H9 (cell line): ENCODE measurements around the gene DIAPH3. TPM values are rescaled to one million over a fixed set of nuclear protein-coding genes. Genes with fewer than 3 reads are reported as not detected.

Source experiments
- DNase-seq: peaks from one replicate; pipeline ENCODE4 v3.0.0-alpha.2; 2017
- H2AFZ ChIP-seq: one replicate; pipeline ENCODE4 v1.6.1; 2013; ENCODE audit warnings: mild to moderate bottlenecking, low read length, control low read depth, moderate library complexity
- H2AK5ac ChIP-seq: 2 replicates; pipeline ENCODE4 v1.6.1; 2013; ENCODE audit warnings: low read length, control low read depth, mixed read lengths; ENCODE audit not compliant: insufficient read length
- H2BK120ac ChIP-seq: one replicate; pipeline ENCODE4 v1.6.1; 2013; ENCODE audit warnings: low read depth, mild to moderate bottlenecking, low read length, control low read depth, inconsistent platforms; ENCODE audit not compliant: poor library complexity, severe bottlenecking
- H2BK12ac ChIP-seq: 2 replicates; pipeline ENCODE4 v1.6.1; 2013; ENCODE audit warnings: low read length, control low read depth, mixed read lengths, low read depth; ENCODE audit not compliant: insufficient read length
- H2BK15ac ChIP-seq: 2 replicates; pipeline ENCODE4 v1.6.1; 2013; ENCODE audit warnings: low read depth, low read length, control low read depth
- H2BK20ac ChIP-seq: one replicate; pipeline ENCODE4 v1.6.1; 2013; ENCODE audit warnings: low read depth, mild to moderate bottlenecking, low read length, control low read depth, inconsistent platforms; ENCODE audit not compliant: poor library complexity, severe bottlenecking
- H2BK5ac ChIP-seq: 2 replicates; pipeline ENCODE4 v1.6.1; 2013; ENCODE audit warnings: low read length, control low read depth, mixed read lengths; ENCODE audit not compliant: insufficient read length
- H3K14ac ChIP-seq: 2 replicates; pipeline ENCODE4 v1.6.1; 2013; ENCODE audit warnings: low read length, control low read depth; ENCODE audit not compliant: insufficient read depth
- H3K18ac ChIP-seq: 2 replicates; pipeline ENCODE4 v1.6.1; 2013; ENCODE audit warnings: low read depth, mild to moderate bottlenecking, mixed read lengths, low read length, control low read depth; ENCODE audit not compliant: insufficient read length
- H3K23ac ChIP-seq: 2 replicates; pipeline ENCODE4 v1.6.1; 2013; ENCODE audit warnings: low read length, control low read depth, mixed read lengths, low read depth; ENCODE audit not compliant: insufficient read length
- H3K23me2 ChIP-seq: 2 replicates; pipeline ENCODE4 v1.6.1; 2013; ENCODE audit warnings: low read depth, mild to moderate bottlenecking, mixed read lengths, low read length, control low read depth; ENCODE audit not compliant: insufficient read length, poor library complexity, severe bottlenecking
- H3K27ac ChIP-seq: 2 replicates; pipeline ENCODE4 v1.5.1; 2013; ENCODE audit warnings: low read length, control low read depth, mixed read lengths, low read depth; ENCODE audit not compliant: insufficient read length
- H3K27me3 ChIP-seq: 2 replicates; pipeline ENCODE4 v1.6.1; 2013; ENCODE audit warnings: low read length, control low read depth, inconsistent platforms; ENCODE audit not compliant: insufficient read depth
- H3K4ac ChIP-seq: 2 replicates; pipeline ENCODE4 v1.6.1; 2013; ENCODE audit warnings: low read depth, mild to moderate bottlenecking, control low read depth, inconsistent platforms, low read length, moderate library complexity
- H3K4me1 ChIP-seq: 2 replicates; pipeline ENCODE4 v1.6.1; 2013; ENCODE audit warnings: low read length, control low read depth, inconsistent platforms; ENCODE audit not compliant: insufficient read depth
- H3K4me2 ChIP-seq: 2 replicates; pipeline ENCODE4 v1.6.1; 2013; ENCODE audit warnings: low read length, control low read depth, mixed read lengths; ENCODE audit not compliant: insufficient read length, insufficient read depth
- H3K56ac ChIP-seq: 2 replicates; pipeline ENCODE4 v1.6.1; 2013; ENCODE audit warnings: low read depth, mild to moderate bottlenecking, mixed read lengths, low read length, control low read depth; ENCODE audit not compliant: insufficient read length
- H3K79me1 ChIP-seq: 2 replicates; pipeline ENCODE4 v1.6.1; 2013; ENCODE audit warnings: low read depth, mild to moderate bottlenecking, moderate library complexity, low read length, control low read depth, inconsistent platforms; ENCODE audit not compliant: insufficient read depth, poor library complexity, severe bottlenecking
- H3K79me2 ChIP-seq: 2 replicates; pipeline ENCODE4 v1.6.1; 2013; ENCODE audit warnings: low read length, control low read depth, inconsistent platforms; ENCODE audit not compliant: insufficient read depth
- H3K9ac ChIP-seq: 2 replicates; pipeline ENCODE4 v1.6.1; 2013; ENCODE audit warnings: low read length, control low read depth, mixed read lengths; ENCODE audit not compliant: insufficient read length; ENCODE audit errors: extremely low read depth
- H3K9me3 ChIP-seq: one replicate; pipeline ENCODE4 v1.6.1; 2013; ENCODE audit warnings: low read depth, low read length, inconsistent platforms; ENCODE audit not compliant: control insufficient read depth
- H3T11ph ChIP-seq: one replicate; pipeline ENCODE4 v1.6.1; 2013; ENCODE audit warnings: mild to moderate bottlenecking, low read length, control low read depth, inconsistent platforms
- H4K20me1 ChIP-seq: one replicate; pipeline ENCODE4 v1.6.1; 2013; ENCODE audit not compliant: control insufficient read depth, insufficient read length, insufficient read depth
- H4K5ac ChIP-seq: 2 replicates; pipeline ENCODE4 v1.6.1; 2013; ENCODE audit warnings: low read depth, mild to moderate bottlenecking, mixed read lengths, low read length, control low read depth; ENCODE audit not compliant: insufficient read length
- H4K8ac ChIP-seq: replicated peaks from 2 replicates; pipeline ENCODE4 v1.6.1; 2013; ENCODE audit warnings: low read length, control low read depth, mixed read lengths, low read depth; ENCODE audit not compliant: insufficient read length
- H4K91ac ChIP-seq: 2 replicates; pipeline ENCODE4 v1.6.1; 2013; ENCODE audit warnings: low read depth, mild to moderate bottlenecking, moderate library complexity, mixed read lengths, low read length, control low read depth; ENCODE audit not compliant: insufficient read length
- H3K27ac Mint-ChIP-seq, 3 experiments: 2 replicates in 2 of 3; 3 replicates in 1 of 3; pipeline ENCODE4 v1.8.0; 2020 to 2021; ENCODE audit warnings: mixed read lengths in 3 of 3, mild to moderate bottlenecking in 1 of 3, moderate library complexity in 1 of 3
- H3K27me3 Mint-ChIP-seq: 2 replicates; pipeline ENCODE4 v1.8.0; 2021; ENCODE audit warnings: low read depth, mild to moderate bottlenecking, moderate library complexity, mixed read lengths
- H3K36me3 Mint-ChIP-seq, 3 experiments: 2 replicates in 2 of 3; 3 replicates in 1 of 3; pipeline ENCODE4 v1.8.0; 2020 to 2021; ENCODE audit warnings: low read depth in 3 of 3, mixed read lengths in 3 of 3; ENCODE audit not compliant: insufficient read depth in 1 of 3
- H3K4me1 Mint-ChIP-seq, 2 experiments: 2 replicates each; pipeline ENCODE4 v1.8.0; 2020; ENCODE audit warnings: mixed read lengths in 2 of 2
- H3K4me3 Mint-ChIP-seq, 2 experiments: 2 replicates in 1 of 2; 3 replicates in 1 of 2; pipeline ENCODE4 v1.8.0; 2020 to 2021; ENCODE audit warnings: mild to moderate bottlenecking in 2 of 2, mixed read lengths in 2 of 2, moderate library complexity in 1 of 2
- H3K9me3 Mint-ChIP-seq, 2 experiments: 2 replicates in 1 of 2; 3 replicates in 1 of 2; pipeline ENCODE4 v1.8.0; 2020; ENCODE audit warnings: mild to moderate bottlenecking in 2 of 2, mixed read lengths in 2 of 2, moderate library complexity in 1 of 2
- WGBS: extraction: QIAGEN DNeasy Blood & Tissue Kit; methylation state at CpG from one replicate; pipeline ENCODE4 v1.1.7; 2013; ENCODE audit warnings: missing lambda C conversion rate, low lambda C conversion rate, mixed read lengths; ENCODE audit not compliant: insufficient read length; ENCODE audit errors: extremely low coverage; 5-methylcytosine and 5-hydroxymethylcytosine counted together
- total RNA-seq: library from RNA; stranded (reverse); gene quantifications from 2 replicates; pipeline ENCODE4 v1.2.1, GENCODE V29; 2021
- TF ChIP-seq, protein P1 (sequence below): fragments of 200-600 bp; sonication (generic); conservative IDR thresholded peaks from 3 replicates; pipeline ENCODE4 v1.8.0; 2021; ENCODE audit warnings: antibody characterized with exemption, mild to moderate bottlenecking

The DIAPH3 gene
- total RNA-seq, 1 experiment from 2014 or later: 23.1 TPM

DNA sequence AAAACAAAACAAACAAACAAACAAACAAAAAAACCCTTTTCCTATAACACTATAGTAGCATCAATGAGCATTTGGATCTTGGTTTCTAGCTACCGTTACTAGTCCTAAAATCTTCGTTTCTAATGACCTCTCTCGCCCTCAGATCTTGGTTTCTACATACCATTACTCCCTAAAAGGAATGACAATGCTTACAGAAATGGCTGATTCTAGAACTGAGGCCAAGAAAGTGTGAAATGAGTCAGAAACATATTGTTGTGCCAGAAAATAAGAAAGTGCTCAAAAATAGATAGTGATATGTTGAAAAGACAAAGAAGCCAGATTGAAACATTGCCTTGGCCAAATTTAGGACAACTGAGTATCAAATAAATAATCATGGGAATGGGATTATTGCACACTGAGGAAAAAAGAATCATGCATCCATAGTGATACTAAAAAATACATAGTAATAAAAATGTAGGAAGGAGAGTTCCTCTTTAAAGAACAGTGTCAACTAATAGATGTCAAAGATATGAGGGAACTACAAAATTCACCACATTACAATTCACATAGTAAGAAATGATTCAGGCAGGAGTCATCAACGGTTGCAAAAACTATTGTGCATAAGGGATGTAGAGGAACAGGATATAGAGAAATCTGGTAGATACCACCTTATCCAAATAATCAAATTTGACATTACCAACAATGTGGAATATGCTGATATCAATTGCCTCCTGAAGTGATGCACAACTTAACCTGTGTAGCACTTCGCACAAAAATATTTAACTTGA, 386.6 kb downstream of the DIAPH3 start:
- H3K27me3 ChIP-seq: no peaks in the 10 kb centered on the region
- no peak overlapping the region for H4K91ac ChIP-seq
- H3K56ac ChIP-seq: no peak overlapping the region
- H2BK15ac ChIP-seq: no peak overlapping the region
- H3K27ac Mint-ChIP-seq: no peak overlapping the region
- no peaks in the 10 kb centered on the region for H3K79me1 ChIP-seq
- H2BK20ac ChIP-seq: no peak overlapping the region
- TF ChIP-seq, protein P1, sequence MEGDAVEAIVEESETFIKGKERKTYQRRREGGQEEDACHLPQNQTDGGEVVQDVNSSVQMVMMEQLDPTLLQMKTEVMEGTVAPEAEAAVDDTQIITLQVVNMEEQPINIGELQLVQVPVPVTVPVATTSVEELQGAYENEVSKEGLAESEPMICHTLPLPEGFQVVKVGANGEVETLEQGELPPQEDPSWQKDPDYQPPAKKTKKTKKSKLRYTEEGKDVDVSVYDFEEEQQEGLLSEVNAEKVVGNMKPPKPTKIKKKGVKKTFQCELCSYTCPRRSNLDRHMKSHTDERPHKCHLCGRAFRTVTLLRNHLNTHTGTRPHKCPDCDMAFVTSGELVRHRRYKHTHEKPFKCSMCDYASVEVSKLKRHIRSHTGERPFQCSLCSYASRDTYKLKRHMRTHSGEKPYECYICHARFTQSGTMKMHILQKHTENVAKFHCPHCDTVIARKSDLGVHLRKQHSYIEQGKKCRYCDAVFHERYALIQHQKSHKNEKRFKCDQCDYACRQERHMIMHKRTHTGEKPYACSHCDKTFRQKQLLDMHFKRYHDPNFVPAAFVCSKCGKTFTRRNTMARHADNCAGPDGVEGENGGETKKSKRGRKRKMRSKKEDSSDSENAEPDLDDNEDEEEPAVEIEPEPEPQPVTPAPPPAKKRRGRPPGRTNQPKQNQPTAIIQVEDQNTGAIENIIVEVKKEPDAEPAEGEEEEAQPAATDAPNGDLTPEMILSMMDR: no peak
- H3K4me1 Mint-ChIP-seq: peaks cover 0 to 8% of the 10 kb centered on the region in 2 experiments; a peak in 2 of 4 replicates
- H3K79me2 ChIP-seq: no peaks in the 10 kb centered on the region
- H3K4me2 ChIP-seq: no peak overlapping the region
- H4K5ac ChIP-seq: no peak overlapping the region
- no peak overlapping the region for H3K14ac ChIP-seq
- H3K27ac ChIP-seq: no peak overlapping the region
- H3K23me2 ChIP-seq: no peaks in the 10 kb centered on the region
- no peaks in the 10 kb centered on the region; the same call in 1 of the 2 replicates for H3K4me1 ChIP-seq
- H4K20me1 ChIP-seq: no peaks in the 10 kb centered on the region
- H3K4me3 Mint-ChIP-seq: no peak overlapping the region
- no peaks in the 10 kb centered on the region for H3K36me3 Mint-ChIP-seq
- H2BK12ac ChIP-seq: no peak overlapping the region
- H3K9ac ChIP-seq: no peak overlapping the region
- H3K4ac ChIP-seq: no peak overlapping the region
- no peak overlapping the region for H2BK120ac ChIP-seq
- WGBS: no CpG with 5 or more reads among the region's 5 CpGs
- no peak overlapping the region for H2BK5ac ChIP-seq
- no peak overlapping the region for H2AK5ac ChIP-seq
- no peak for DNase-seq
- no peak overlapping the region for H4K8ac ChIP-seq
- no peak overlapping the region for H3T11ph ChIP-seq
- H3K27me3 Mint-ChIP-seq: no peaks in the 10 kb centered on the region
- H3K9me3 ChIP-seq: no peaks in the 10 kb centered on the region
- no peak overlapping the region for H2AFZ ChIP-seq
- no peaks in the 10 kb centered on the region for H3K9me3 Mint-ChIP-seq
- H3K23ac ChIP-seq: no peak overlapping the region
- no peak overlapping the region for H3K18ac ChIP-seq
